ENCODE measurements around the gene SNRNP35.

SNRNP35 gene

DNA sequence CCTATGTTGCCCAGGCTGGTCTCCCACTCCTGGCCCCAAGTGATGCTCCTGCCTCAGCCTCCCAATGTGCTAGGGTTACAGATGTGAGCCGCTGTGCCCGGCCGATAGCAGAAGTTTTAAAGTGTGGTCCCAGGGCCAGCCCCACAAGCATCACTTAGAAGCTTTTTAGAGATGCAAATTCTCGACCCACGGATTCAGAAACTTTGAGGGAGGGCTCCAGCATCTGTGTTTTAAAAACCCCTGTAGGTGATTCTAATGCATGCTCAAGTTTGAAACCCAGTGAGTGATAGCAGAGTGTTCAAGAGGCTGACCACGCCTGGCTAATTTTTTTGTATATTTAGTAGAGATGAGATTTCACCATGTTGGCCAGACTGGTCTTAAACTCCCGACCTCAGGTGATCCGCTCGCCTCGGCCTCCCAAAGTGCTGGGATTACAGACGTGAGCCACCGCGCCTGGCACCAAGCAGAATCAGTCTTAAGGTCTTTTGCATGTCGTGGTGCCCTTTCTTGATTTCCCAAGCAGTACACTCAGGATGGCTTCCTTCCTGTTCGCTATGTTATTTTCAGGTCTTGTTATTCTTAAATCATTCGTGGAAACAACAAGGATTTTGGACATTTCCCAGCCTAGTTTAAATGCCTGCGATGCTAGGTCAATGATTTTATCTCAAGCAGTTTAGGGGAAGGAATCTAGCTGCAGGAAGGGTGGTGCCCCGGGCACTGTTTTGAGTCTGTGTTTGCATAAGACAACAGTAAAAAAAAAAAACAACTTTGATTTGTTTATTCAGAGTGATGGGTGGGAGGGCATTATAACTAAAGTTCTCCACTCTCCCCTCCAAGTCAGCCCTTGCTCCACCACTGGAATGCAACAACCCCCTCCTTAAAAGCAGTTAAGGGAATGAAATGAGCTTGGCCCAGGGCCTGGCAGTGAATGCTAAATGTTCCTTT is 12.3 kb upstream of the SNRNP35 start:
- H3K4me3 ChIP-seq (ENCODE audit: low read length), result no peak overlapping the region
- no peak overlapping the region for H2AFZ ChIP-seq (ENCODE audit: low read length)
- no peak overlapping the region for H3K27ac ChIP-seq (ENCODE audit: low read length)
- no peaks in the 10 kb centered on the region for H3K79me2 ChIP-seq (ENCODE audit: low read length)
- no peaks in the 10 kb centered on the region for H3K4me1 ChIP-seq (ENCODE audit: low read length)
- H3K9me3 ChIP-seq (replicated peaks; ENCODE audit: insufficient read depth, low read length), result no peaks in the 10 kb centered on the region
- no peak overlapping the region for H3K4me2 ChIP-seq (ENCODE audit: low read depth, low read length)
- H3K27me3 ChIP-seq (replicated peaks; ENCODE audit: insufficient read depth, low read length), result no peaks in the 10 kb centered on the region
- H3K36me3 ChIP-seq (replicated peaks; ENCODE audit: insufficient read depth, low read length), result no peaks in the 10 kb centered on the region
- no peak for TF ChIP-seq EZH2phosphoT487 (IDR thresholded peaks at IDR 0.05; ENCODE audit: low read length)
- DNase-seq, result no peak
- no peaks in the 10 kb centered on the region for H4K20me1 ChIP-seq (ENCODE audit: insufficient read depth, low read length)
- no peaks in the 10 kb centered on the region for H3K9me2 ChIP-seq (replicated peaks; ENCODE audit: insufficient read depth, low read length)
- H3K9ac ChIP-seq (ENCODE audit: low read length), result no peak overlapping the region
- peaks cover 7% of the 10 kb centered on the region for H3F3A ChIP-seq (ENCODE audit: insufficient read depth, low read length)

DNA sequence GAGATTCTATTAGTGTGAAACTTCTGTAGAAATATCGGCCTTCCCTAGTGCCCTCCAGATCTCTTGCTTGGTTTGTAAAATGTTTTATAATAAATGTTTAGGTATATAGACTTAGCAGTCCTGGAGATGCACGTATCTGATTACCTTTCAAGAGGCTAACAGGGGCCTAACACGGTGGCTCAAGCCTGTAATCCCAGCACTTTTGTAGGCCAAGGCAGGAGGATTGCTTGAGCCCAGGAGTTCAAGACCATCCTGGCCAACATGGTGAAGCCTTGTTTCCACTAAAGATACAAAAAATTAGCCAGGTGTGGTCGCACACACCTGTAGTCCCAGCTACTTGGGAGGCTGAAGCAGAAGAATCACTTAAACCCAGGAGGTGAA is 11.6 kb upstream of the SNRNP35 start:
- Histone ChIP-seq H3K79me2 (ENCODE audit: low read length) (no peaks in the 10 kb centered on the region), H3K4me2 (ENCODE audit: low read depth, low read length) (no peak overlapping the region), H3F3A (ENCODE audit: insufficient read depth, low read length) (peaks cover 7% of the 10 kb centered on the region), H3K9me3 (replicated peaks; ENCODE audit: insufficient read depth, low read length) (no peaks in the 10 kb centered on the region), H3K9me2 (replicated peaks; ENCODE audit: insufficient read depth, low read length) (no peaks in the 10 kb centered on the region), H3K9ac (ENCODE audit: low read length) (no peak overlapping the region), H3K27ac (ENCODE audit: low read length) (no peak overlapping the region), H3K4me3 (ENCODE audit: low read length) (no peak overlapping the region), H2AFZ (ENCODE audit: low read length) (no peak overlapping the region), H4K20me1 (ENCODE audit: insufficient read depth, low read length) (no peaks in the 10 kb centered on the region), H3K27me3 (replicated peaks; ENCODE audit: insufficient read depth, low read length) (no peaks in the 10 kb centered on the region), H3K36me3 (replicated peaks; ENCODE audit: insufficient read depth, low read length) (no peaks in the 10 kb centered on the region), H3K4me1 (ENCODE audit: low read length) (no peaks in the 10 kb centered on the region)
- TF ChIP-seq EZH2phosphoT487 (IDR thresholded peaks at IDR 0.05; ENCODE audit: low read length) (no peak), EZH2 (optimal IDR thresholded peaks at IDR 0.05; ENCODE audit: low read depth, low read length) (no peak)
- TF ChIP-seq, protein P1, sequence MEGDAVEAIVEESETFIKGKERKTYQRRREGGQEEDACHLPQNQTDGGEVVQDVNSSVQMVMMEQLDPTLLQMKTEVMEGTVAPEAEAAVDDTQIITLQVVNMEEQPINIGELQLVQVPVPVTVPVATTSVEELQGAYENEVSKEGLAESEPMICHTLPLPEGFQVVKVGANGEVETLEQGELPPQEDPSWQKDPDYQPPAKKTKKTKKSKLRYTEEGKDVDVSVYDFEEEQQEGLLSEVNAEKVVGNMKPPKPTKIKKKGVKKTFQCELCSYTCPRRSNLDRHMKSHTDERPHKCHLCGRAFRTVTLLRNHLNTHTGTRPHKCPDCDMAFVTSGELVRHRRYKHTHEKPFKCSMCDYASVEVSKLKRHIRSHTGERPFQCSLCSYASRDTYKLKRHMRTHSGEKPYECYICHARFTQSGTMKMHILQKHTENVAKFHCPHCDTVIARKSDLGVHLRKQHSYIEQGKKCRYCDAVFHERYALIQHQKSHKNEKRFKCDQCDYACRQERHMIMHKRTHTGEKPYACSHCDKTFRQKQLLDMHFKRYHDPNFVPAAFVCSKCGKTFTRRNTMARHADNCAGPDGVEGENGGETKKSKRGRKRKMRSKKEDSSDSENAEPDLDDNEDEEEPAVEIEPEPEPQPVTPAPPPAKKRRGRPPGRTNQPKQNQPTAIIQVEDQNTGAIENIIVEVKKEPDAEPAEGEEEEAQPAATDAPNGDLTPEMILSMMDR (IDR thresholded peaks at IDR 0.05; ENCODE audit: low read length), result no peak
- no peak for DNase-seq

DNA sequence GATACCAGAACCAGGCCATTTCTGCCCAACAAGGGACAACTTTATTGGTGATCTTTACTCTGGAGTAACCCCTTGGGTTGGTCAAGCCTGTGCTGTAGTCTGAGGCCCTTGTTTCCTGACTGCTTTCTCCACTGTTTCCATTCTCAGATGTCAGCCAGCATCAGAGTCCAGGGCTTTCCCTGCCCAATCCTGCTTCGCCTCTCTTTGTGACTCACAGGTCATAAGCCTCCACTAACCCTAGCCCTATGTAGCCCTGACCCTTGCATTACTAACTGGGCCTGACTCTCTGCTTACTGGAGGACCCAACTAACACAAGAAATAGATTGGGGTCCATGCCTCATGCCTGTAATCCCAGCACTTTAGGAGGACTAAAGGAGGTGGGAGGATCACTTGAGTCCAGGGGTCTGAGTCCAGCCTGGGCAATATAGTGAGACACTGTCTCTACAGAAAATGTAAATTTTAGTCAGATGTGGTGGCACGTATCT is 8.6 kb upstream of the SNRNP35 start:
- Histone ChIP-seq H3K4me2 (ENCODE audit: low read depth, low read length) (no peak overlapping the region), H3K4me3 (ENCODE audit: low read length) (no peak overlapping the region), H3K27ac (ENCODE audit: low read length) (no peak overlapping the region), H3K27me3 (replicated peaks; ENCODE audit: insufficient read depth, low read length) (no peaks in the 10 kb centered on the region), H3K9ac (ENCODE audit: low read length) (no peak overlapping the region), H4K20me1 (ENCODE audit: insufficient read depth, low read length) (no peaks in the 10 kb centered on the region), H3F3A (ENCODE audit: insufficient read depth, low read length) (no peaks in the 10 kb centered on the region), H3K79me2 (ENCODE audit: low read length) (no peaks in the 10 kb centered on the region), H3K36me3 (replicated peaks; ENCODE audit: insufficient read depth, low read length) (no peaks in the 10 kb centered on the region), H2AFZ (ENCODE audit: low read length) (no peak overlapping the region), H3K9me2 (replicated peaks; ENCODE audit: insufficient read depth, low read length) (no peaks in the 10 kb centered on the region), H3K4me1 (ENCODE audit: low read length) (no peaks in the 10 kb centered on the region), H3K9me3 (replicated peaks; ENCODE audit: insufficient read depth, low read length) (no peaks in the 10 kb centered on the region)
- TF ChIP-seq, protein P1 (IDR thresholded peaks at IDR 0.05; ENCODE audit: low read length), result no peak
- no peak for TF ChIP-seq EZH2 (optimal IDR thresholded peaks at IDR 0.05; ENCODE audit: low read depth, low read length)
- no peak for TF ChIP-seq EZH2phosphoT487 (IDR thresholded peaks at IDR 0.05; ENCODE audit: low read length)
- DNase-seq, result no peak

DNA sequence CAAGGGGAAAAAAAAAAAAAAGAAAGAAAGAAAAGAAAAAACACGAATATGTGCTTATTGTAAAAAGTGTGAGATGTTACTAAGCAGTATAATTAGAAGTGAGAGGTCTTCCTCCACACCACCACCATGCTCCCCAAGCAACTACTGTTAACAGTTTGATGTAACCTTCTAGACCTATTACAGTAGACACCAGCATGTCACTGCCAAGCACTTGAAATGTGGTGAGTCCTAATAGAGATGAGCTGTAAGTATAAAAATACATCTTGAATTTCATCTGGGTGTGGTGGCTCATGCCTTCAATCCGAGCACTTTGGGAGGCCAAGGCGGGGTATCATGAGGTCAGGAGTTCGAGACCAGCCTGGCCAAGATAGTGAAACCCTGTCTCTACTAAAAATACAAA is 8.1 kb upstream of the SNRNP35 start:
- TF ChIP-seq, protein P1 (IDR thresholded peaks at IDR 0.05; ENCODE audit: low read length), result no peak
- no peak for TF ChIP-seq EZH2phosphoT487 (IDR thresholded peaks at IDR 0.05; ENCODE audit: low read length)
- no peak for TF ChIP-seq EZH2 (optimal IDR thresholded peaks at IDR 0.05; ENCODE audit: low read depth, low read length)
- Histone ChIP-seq H3K27me3 (replicated peaks; ENCODE audit: insufficient read depth, low read length) (no peaks in the 10 kb centered on the region), H3K9me3 (replicated peaks; ENCODE audit: insufficient read depth, low read length) (no peaks in the 10 kb centered on the region), H3K4me1 (ENCODE audit: low read length) (no peaks in the 10 kb centered on the region), H3K9ac (ENCODE audit: low read length) (no peak overlapping the region), H3K27ac (ENCODE audit: low read length) (no peak overlapping the region), H3K4me2 (ENCODE audit: low read depth, low read length) (no peak overlapping the region), H3K36me3 (replicated peaks; ENCODE audit: insufficient read depth, low read length) (no peaks in the 10 kb centered on the region), H3K4me3 (ENCODE audit: low read length) (no peak overlapping the region), H3K9me2 (replicated peaks; ENCODE audit: insufficient read depth, low read length) (no peaks in the 10 kb centered on the region), H2AFZ (ENCODE audit: low read length) (no peak overlapping the region), H4K20me1 (ENCODE audit: insufficient read depth, low read length) (no peaks in the 10 kb centered on the region), H3K79me2 (ENCODE audit: low read length) (no peaks in the 10 kb centered on the region), H3F3A (ENCODE audit: insufficient read depth, low read length) (no peaks in the 10 kb centered on the region)
- no peak for DNase-seq
